HL-60 (cell line): Measurements from ENCODE around the gene MIX23.

ENCODE experiments used
- CTCF ChIP-seq: IDR thresholded peaks from one replicate; pipeline ENCODE4 v1.5.1; 2011; ENCODE audit warnings: low read length, control low read depth, inconsistent platforms; ENCODE audit not compliant: insufficient read depth
- GABPA ChIP-seq: IDR thresholded peaks from 2 replicates; pipeline ENCODE4 v1.6.1; 2012; ENCODE audit warnings: low read depth
- POLR2AphosphoS5 ChIP-seq: IDR thresholded peaks from 2 replicates; pipeline ENCODE4 v1.6.1; 2012; ENCODE audit warnings: low read depth
- SPI1 ChIP-seq: IDR thresholded peaks from 2 replicates; pipeline ENCODE4 v1.6.1; 2012; ENCODE audit warnings: low read depth, mild to moderate bottlenecking, borderline replicate concordance
- TF ChIP-seq, protein P1 (sequence below): IDR thresholded peaks from 2 replicates; pipeline ENCODE4 v1.6.1; 2012; ENCODE audit warnings: low read depth; ENCODE audit not compliant: insufficient replicate concordance

- TF ChIP-seq CTCF (no peak), GABPA (no peak), POLR2AphosphoS5 (no peak), SPI1 (no peak)
- TF ChIP-seq, protein P1, sequence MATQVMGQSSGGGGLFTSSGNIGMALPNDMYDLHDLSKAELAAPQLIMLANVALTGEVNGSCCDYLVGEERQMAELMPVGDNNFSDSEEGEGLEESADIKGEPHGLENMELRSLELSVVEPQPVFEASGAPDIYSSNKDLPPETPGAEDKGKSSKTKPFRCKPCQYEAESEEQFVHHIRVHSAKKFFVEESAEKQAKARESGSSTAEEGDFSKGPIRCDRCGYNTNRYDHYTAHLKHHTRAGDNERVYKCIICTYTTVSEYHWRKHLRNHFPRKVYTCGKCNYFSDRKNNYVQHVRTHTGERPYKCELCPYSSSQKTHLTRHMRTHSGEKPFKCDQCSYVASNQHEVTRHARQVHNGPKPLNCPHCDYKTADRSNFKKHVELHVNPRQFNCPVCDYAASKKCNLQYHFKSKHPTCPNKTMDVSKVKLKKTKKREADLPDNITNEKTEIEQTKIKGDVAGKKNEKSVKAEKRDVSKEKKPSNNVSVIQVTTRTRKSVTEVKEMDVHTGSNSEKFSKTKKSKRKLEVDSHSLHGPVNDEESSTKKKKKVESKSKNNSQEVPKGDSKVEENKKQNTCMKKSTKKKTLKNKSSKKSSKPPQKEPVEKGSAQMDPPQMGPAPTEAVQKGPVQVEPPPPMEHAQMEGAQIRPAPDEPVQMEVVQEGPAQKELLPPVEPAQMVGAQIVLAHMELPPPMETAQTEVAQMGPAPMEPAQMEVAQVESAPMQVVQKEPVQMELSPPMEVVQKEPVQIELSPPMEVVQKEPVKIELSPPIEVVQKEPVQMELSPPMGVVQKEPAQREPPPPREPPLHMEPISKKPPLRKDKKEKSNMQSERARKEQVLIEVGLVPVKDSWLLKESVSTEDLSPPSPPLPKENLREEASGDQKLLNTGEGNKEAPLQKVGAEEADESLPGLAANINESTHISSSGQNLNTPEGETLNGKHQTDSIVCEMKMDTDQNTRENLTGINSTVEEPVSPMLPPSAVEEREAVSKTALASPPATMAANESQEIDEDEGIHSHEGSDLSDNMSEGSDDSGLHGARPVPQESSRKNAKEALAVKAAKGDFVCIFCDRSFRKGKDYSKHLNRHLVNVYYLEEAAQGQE: no peak
These were observed 18.5 kb downstream of the MIX23 start for GRCh38 chr3:122364490-122364889.
